Stimulated activated CD4-positive, alpha-beta T cell treated with anti-CD3 and anti-CD28 coated beads, Interleukin-15, amount 100 ng/mL, for 48 hours (primary cell): ENCODE measurements around the gene TMEM97.

Experiments
- DNase-seq, 2 donors: peaks; one replicate each; pipeline ENCODE4 v3.0.0-alpha.2; 2020; ENCODE audit warnings: low read depth in 2 of 2

The TMEM97 gene

DNA sequence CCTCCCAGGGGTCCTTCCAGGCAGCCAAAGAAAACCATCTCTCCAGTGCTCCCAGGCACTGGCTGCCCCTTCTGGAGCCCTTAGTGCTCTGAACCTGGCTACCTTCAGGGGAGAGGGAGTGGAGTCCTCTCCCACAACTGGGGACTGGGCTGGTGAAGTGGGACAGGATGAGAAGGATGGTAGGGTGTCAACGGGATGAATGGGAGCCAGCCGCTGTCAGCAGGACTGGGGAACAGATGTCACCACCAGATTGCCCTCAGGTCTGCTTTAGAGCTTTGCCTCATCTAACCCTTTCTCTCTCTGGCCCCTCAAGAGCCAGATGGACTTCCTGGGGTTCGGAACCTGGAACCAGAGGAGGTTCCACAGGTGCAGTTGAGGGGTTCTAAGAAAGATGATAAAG, 46.5 kb downstream of the TMEM97 start:
- DNase-seq, result no peak

DNA sequence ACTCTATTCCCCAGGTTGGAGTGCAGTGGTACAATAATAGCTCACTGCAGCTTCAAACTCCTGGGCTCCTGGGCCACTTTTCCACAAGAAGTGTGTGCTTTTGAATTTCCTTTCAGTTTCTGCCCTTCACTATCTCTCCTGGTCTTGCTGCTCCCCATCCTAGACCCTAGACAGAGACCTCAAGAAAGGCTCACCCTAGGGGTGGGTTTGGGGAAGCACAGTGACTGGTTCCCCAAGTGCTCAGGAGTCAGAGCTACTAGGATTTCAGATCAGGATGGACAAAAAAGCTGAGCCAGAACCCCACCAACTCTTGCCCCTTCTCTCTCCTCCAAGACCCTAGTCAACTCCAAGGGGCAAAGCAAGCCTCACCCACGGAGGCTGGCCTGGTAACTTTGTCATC, 47.6 kb downstream of the TMEM97 start:
- DNase-seq, result no peak

DNA sequence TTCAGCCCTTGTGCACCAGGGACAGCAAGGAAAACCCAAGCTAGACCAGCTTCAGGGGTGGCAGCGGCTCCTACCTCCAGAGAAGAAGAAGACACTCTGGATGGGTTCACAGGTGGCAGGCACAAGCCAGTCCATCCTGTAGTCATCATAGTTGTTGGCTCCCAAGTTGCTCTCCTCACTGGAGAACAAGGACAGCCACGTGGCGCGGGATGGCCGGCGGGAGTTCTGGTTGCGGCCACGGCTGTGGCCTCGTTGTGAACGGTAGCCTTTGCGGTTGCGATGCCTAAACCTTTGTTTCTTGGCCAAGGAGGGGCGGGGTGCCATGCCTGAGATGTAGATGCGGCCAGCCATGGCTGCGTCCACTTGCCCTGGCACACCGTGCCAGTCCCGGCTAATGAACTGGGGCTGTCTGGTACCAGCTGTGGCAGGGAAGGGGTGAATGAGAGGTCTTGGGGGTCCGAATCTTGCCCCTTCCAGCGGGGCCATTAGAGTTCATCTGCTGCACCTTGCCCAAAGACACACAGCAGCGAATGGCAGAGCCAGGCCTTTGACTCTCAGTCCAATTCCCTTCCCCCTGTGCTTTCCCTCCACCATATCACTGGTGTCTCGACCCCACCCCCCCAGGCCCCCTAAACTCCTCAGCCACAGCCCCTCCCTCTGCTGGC, 48.8 kb downstream of the TMEM97 start:
- DNase-seq, result no peak

DNA sequence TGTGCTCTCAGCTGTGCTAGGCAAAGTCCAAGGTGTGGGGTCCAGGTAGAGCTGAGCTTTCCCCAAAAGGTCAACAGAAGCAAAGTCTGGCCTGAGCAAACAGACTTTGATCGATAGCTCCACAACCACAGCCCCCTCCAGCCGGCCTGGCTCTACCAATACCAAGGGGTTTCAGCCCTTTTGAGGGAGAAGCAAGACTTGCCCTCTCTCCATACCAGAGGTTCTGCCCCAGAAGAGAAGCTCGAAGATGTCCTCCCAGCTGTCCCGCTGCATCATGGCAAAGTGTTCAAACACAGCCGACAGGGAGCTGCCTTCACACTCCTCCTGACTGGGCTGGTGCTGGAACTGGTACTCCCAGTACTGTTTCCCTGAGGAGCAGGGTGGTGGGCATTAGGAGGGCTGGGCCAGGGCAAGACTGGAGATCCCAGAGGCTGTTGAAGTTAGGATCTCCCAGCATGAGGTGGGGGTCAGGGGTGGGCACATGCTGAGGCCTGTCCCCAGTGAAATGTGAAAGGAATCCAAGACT, 49.4 kb downstream of the TMEM97 start:
- DNase-seq, result no peak

DNA sequence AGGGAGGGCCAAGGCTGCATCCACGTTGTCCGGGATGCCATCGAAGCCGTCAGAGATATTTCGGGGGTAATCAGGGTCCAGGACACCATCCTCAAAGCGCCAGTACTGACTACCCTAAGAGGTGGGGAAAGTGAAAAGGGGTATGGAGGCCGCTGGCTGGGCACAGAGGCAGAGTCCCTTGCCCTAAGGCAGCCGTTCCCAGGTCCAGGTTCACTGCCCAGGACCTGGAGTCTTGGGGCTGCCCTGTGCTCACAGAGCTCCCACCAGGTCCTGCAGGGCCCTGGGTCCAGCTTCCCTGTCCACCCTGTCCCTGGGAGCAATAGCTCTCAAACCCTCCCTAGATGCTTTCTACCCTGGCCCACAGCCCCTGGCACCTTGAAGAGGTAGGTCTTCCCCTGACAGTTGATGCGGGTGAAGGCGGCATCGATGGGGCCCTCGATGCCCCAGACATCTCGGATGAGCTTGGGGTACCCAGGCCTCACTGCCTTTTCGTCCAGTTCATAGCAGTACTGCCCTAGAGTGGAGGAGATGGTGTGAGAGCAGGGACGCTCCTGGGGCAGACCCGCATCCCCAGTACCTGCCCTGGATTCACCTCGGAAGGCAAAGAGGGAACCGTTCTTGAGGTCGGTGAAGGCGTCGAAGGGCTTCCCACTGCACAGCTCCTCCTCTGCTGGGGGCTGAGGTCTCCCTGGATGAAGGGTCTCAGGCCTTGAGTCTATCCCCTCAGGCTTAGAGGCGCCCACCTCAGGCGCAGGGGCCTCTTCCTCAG, 50.1 kb downstream of the TMEM97 start:
- DNase-seq, result no peak

DNA sequence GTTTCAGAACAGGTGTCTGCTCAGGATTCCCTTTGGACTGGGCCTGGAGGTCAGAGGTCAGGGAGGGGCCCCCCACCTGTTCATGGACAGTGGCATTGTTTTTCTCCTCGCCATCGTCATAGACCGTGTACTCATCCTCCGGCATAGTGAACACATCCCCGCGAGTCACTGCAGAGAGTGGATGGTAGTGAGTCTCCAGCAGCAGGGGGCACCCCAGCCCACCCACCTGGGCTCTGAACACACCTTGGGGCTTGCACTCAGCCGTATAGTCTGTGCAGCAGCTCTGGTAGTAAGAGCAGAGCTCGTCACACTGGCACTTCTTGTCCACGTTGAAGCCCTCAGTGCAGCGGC, 50.7 kb downstream of the TMEM97 start:
- DNase-seq, result no peak

DNA sequence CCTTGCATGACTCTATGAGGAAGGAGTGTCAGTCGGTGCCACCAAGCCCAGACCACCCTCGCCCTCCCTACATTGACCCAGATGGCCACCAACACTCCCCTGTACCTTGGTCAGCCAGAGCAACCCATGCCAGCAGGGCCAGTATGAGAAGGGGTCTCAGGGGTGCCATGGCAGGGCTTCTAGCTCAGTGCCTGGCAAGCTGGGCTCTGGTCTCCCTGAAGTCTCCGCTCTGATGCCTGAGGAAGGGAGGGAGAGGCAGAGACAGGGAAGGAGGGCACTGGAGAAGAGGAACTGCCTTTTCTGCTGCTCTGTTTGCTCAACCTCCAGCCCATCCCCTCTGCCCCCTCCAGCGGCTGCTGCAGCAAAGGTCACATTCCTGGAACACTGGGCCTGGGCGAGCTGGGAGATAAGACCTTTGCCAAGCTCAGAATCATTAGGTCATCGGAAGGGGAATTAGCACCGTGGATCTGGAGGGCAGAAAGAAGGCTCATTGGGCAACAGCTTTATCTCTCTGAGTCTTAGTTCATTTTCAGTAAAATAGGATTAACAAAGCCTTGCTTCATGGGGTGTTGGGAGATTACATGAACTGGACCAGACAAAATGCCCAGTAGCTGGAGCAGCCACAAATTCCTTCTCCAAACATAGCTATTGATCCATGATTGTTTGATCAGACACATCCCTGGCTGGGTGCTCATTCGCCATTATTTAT, 51.2 kb downstream of the TMEM97 start, which contains the start of gene VTN:
VTN (minus strand) TSS at position 273 of the 709 bp plus-strand sequence; CDS start at position 169, 104 bp downstream.
- no peak for DNase-seq

DNA sequence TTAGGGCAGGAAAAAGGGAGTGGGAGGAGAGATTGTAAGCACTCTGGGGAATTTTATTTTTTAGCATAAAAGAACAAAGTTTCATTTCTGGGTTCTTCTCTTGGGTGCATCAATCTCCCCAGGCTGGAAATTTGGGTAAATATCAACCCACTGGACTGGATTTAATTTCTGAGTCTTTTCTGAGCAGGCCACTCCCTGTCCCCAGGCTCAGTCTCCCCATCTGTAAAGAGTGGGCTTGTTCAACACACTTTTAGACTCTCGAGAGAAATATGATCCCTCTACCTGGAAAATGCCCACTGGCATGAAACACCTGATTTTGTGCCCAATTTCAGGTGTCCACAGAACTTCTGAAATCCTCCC, 51.7 kb downstream of the TMEM97 start:
- no peak for DNase-seq

DNA sequence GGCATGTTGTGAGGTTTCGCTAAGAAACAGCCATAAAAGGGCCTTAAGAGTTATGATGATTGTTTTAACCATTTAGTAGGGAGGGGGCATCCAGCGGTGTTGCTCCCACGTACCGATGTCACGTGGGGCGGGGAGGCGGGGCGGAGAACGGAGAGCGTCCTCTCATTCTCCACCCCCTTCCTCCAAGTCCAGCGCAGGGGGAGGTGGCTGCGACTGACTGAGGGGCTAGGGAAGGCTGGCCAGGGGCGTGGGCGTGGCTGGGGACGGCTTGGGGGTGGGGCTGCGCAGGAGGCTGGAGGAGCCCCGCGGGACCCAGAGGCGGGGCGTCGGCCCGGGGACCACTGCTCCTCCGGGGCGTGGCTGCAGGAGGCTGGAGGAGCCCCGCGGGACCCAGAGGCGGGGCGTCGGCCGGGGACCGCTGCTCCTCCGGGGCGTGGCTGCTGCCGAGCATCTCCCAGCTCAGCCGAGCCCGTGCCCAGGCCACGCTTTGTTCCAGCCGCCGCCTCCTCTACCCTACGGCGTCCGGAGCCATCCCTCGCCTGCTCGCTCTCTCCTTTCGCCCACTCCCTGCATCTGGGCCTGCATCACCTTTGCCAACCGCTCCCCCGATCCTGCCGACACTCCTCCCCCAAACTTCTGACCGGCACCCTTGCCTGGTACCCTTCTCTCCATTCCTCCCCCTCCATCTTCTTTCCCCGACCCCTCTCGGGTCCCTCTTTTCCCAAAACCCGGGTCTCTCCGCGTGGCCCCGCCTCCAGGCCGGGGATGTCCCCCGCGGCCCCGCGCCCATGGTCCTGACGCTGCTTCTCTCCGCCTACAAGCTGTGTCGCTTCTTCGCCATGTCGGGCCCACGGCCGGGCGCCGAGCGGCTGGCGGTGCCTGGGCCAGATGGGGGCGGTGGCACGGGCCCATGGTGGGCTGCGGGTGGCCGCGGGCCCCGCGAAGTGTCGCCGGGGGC, 52.5 kb downstream of the TMEM97 start, which contains the start of gene SARM1:
SARM1 (plus strand) TSS at position 450 of the 958 bp plus-strand sequence; CDS start at position 789, 339 bp downstream.
- DNase-seq, result peak; percentile 78 to 90

DNA sequence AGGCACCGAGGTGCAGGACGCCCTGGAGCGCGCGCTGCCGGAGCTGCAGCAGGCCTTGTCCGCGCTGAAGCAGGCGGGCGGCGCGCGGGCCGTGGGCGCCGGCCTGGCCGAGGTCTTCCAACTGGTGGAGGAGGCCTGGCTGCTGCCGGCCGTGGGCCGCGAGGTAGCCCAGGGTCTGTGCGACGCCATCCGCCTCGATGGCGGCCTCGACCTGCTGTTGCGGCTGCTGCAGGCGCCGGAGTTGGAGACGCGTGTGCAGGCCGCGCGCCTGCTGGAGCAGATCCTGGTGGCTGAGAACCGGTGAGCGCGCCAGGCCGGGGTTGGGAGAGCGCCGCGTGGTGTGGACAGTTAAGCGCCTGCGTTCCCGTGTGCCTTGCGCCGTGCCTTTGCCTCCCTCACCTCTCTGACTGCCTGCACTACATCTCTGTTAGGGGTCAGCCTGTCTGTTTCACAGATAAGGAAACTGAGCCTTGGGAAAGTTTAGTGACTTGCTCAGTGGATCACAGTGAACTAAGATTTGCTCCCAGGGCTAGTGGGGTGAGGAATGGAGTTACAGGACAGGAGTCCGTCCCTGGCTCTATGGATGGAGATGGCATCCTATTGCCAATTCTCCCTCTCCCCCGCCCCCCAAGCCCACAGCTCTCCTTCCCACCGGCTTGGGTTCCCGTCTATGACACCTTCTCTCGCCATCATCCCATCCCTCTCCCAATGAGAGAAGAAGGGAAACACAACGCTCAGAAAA, 53.4 kb downstream of the TMEM97 start:
- no peak for DNase-seq

DNA sequence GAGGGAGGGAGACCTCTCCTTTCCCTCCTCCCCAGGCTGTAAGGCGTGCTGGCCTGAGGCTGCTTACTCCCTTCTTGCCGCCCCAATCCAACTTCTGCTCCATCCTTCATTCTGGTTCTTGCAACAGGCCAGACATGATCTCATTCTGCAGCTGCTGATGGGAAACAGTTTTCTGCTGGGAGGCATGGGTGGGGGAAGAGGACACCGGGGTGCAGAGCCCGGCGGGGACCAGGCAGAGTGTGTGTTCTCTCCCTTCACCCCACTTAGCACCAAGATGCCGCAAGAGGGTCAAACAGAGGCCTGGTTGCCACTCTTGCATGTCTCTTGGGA, 53.9 kb downstream of the TMEM97 start:
- DNase-seq, result no peak
